H1 (cell line): Measurements from ENCODE around the gene MIPEP. TPM values are rescaled to one million over a fixed set of nuclear protein-coding genes. Genes with fewer than 3 reads are reported as not detected.

Experiments
- CBX5 ChIP-seq: fragments of 300-800, 300-1000 bp; sonication (generic); IDR thresholded peaks from 2 replicates; pipeline ENCODE4 v1.7.1; 2016; ENCODE audit warnings: antibody characterized with exemption, low read length, low read depth
- CHD7 ChIP-seq: fragments of 300-600 bp; sonication (generic); IDR thresholded peaks from 2 replicates; pipeline ENCODE4 v1.7.1; 2012; ENCODE audit warnings: low read length, moderate library complexity, mild to moderate bottlenecking, inconsistent platforms; ENCODE audit not compliant: insufficient replicate concordance
- JUND ChIP-seq: IDR thresholded peaks from 2 replicates; pipeline ENCODE4 v1.6.1; 2011; ENCODE audit warnings: mild to moderate bottlenecking, improper control_type of control experiment, low read length
- KDM4A ChIP-seq: IDR thresholded peaks from one replicate; pipeline ENCODE4 v1.7.1; 2012; ENCODE audit warnings: low read depth, mild to moderate bottlenecking, moderate library complexity, low read length, inconsistent platforms; ENCODE audit not compliant: severe bottlenecking
- NANOG ChIP-seq: IDR thresholded peaks from 2 replicates; pipeline ENCODE4 v1.6.1; 2011; ENCODE audit warnings: low read length, low read depth, mild to moderate bottlenecking, inconsistent platforms; ENCODE audit not compliant: insufficient read depth, poor library complexity, severe bottlenecking
- POU5F1 ChIP-seq: IDR thresholded peaks from 2 replicates; pipeline ENCODE4 v1.6.1; 2011; ENCODE audit warnings: low read depth, mild to moderate bottlenecking, low read length, moderate library complexity
- RBBP5 ChIP-seq: IDR thresholded peaks from 2 replicates; pipeline ENCODE4 v1.7.1; 2012; ENCODE audit warnings: low read depth, mild to moderate bottlenecking, inconsistent platforms, low read length, moderate library complexity, borderline replicate concordance
- SIX5 ChIP-seq: IDR thresholded peaks from 2 replicates; pipeline ENCODE4 v1.6.1; 2011; ENCODE audit warnings: mild to moderate bottlenecking, low read depth, low read length
- USF2 ChIP-seq: IDR thresholded peaks from 2 replicates; pipeline ENCODE4 v1.6.1; 2011; ENCODE audit warnings: low read length, improper control_type of control experiment
- polyA plus RNA-seq, 7 experiments: library from polyadenylated mRNA; depleted of rRNA in 3 of 7; stranded (reverse) in 5 of 7; unstranded in 2 of 7; fragments of >200 nt in 5 of 7; fragments of 200-250 nt in 2 of 7; gene quantifications; 1 replicate in 5 of 7; 2 replicates in 1 of 7; 4 replicates in 1 of 7; pipeline versions ENCODE4 v1.2.1 to v1.2.3, GENCODE V29; 2011 to 2013; ENCODE audit warnings: missing spikeins in 2 of 7, mixed read lengths in 2 of 7
- total RNA-seq: library from RNA; stranded (reverse); fragmentation: NEBNext Ultra II Directional; extraction: Animal tissue kit (Norgen Biotek cat#: 25700); gene quantifications from 2 replicates; pipeline ENCODE4 v1.2.1, GENCODE V29; 2021

Gene MIPEP
- total and polyA plus RNA-seq, 2 of the 8 experiments (the other 6 are each of a cell fraction or from before 2014, with no cell fraction given), result 24.0 to 24.2 TPM

- no peak for TF ChIP-seq CHD7
- no peak for TF ChIP-seq KDM4A
- TF ChIP-seq POU5F1, result no peak
- TF ChIP-seq RBBP5, result no peak
- no peak for TF ChIP-seq NANOG
- TF ChIP-seq CBX5, result no peak
- no peak for TF ChIP-seq SIX5
- no peak for TF ChIP-seq JUND
- TF ChIP-seq USF2, result no peak
These were observed 33.8 kb downstream of the MIPEP start (continued) for GRCh38 chr13:23855360-23855759.
